Neural progenitor cell (in vitro differentiated cells): ENCODE results near the gene CRCP.

Experiments used
- EZH2 ChIP-seq: fragments of 200-600 bp; sonication (generic); IDR thresholded peaks from 2 replicates; pipeline ENCODE4 v1.6.1; 2017; ENCODE audit warnings: antibody characterized with exemption, mild to moderate bottlenecking, moderate library complexity
- EZH2phosphoT487 ChIP-seq: fragments of 200-600 bp; sonication (generic); IDR thresholded peaks from 2 replicates; pipeline ENCODE4 v1.6.1; 2017; ENCODE audit warnings: antibody characterized with exemption
- TF ChIP-seq, protein P1 (sequence below): fragments of 200-600 bp; sonication (generic); IDR thresholded peaks from 2 replicates; pipeline ENCODE4 v1.5.1; 2017; ENCODE audit warnings: antibody characterized with exemption, mild to moderate bottlenecking

- TF ChIP-seq, protein P1, sequence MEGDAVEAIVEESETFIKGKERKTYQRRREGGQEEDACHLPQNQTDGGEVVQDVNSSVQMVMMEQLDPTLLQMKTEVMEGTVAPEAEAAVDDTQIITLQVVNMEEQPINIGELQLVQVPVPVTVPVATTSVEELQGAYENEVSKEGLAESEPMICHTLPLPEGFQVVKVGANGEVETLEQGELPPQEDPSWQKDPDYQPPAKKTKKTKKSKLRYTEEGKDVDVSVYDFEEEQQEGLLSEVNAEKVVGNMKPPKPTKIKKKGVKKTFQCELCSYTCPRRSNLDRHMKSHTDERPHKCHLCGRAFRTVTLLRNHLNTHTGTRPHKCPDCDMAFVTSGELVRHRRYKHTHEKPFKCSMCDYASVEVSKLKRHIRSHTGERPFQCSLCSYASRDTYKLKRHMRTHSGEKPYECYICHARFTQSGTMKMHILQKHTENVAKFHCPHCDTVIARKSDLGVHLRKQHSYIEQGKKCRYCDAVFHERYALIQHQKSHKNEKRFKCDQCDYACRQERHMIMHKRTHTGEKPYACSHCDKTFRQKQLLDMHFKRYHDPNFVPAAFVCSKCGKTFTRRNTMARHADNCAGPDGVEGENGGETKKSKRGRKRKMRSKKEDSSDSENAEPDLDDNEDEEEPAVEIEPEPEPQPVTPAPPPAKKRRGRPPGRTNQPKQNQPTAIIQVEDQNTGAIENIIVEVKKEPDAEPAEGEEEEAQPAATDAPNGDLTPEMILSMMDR, result no peak
- TF ChIP-seq EZH2phosphoT487 (no peak), EZH2 (no peak)
Measured at GRCh38 chr7:66186991-66187390, 72.3 kb downstream of the CRCP start.
